ENCODE data around the gene ETNK2. TPM values are rescaled to one million over a fixed set of nuclear protein-coding genes. Genes with fewer than 3 reads are reported as not detected.
"Not testable (repeated sequence)": the region's sequence is repeated elsewhere in the genome, so short reads cannot be mapped to it uniquely, and the experiment has no call there.

The ETNK2 gene
- total RNA-seq, 1 donor from 2014 or later = 13.7 TPM

GRCh38 chr1:204110894-204111633 lies 40.8 kb downstream of the ETNK2 start:
- ATAC-seq = no peak
- intact Hi-C loops (cut with DNase I) = no loop called here
- no peak for DNase-seq (ENCODE audit: low spot score)

- intact Hi-C loops (cut with DNase I) = no loop called here
- ATAC-seq (peak; percentile 40), DNase-seq (ENCODE audit: low spot score) (no peak)
Observed at GRCh38 chr1:204108312-204109141, 43.3 kb downstream of the ETNK2 start.

GRCh38 chr1:204107892-204108291 lies 44.0 kb downstream of the ETNK2 start:
- no peak for DNase-seq (ENCODE audit: low spot score)
- intact Hi-C loops (cut with DNase I) = no loop called here
- ATAC-seq = no peak

GRCh38 chr1:204106825-204107224 lies 45.0 kb downstream of the ETNK2 start:
- no peak for DNase-seq (ENCODE audit: low spot score)
- intact Hi-C loops (cut with DNase I) = no loop called here
- ATAC-seq = no peak

GRCh38 chr1:204105131-204105515 lies 46.7 kb downstream of the ETNK2 start:
- DNase-seq (ENCODE audit: low spot score) = no peak
- intact Hi-C loops (cut with DNase I) = no loop called here
- ATAC-seq = no peak

- ATAC-seq (peak; percentile 7), DNase-seq (ENCODE audit: low spot score) (no peak)
- intact Hi-C loops (cut with DNase I) = no loop called here
Observed at GRCh38 chr1:204104331-204105130, 47.3 kb downstream of the ETNK2 start.

GRCh38 chr1:204103431-204103741 lies 48.5 kb downstream of the ETNK2 start:
- ATAC-seq (peak; percentile 27), DNase-seq (ENCODE audit: low spot score) (no peak)
- intact Hi-C loops (cut with DNase I) = no loop called here

- ATAC-seq (peak; percentile 12), DNase-seq (ENCODE audit: low spot score) (no peak)
Observed at GRCh38 chr1:204102739-204103430, 49.0 kb downstream of the ETNK2 start.

GRCh38 chr1:204102029-204102611 lies 49.7 kb downstream of the ETNK2 start:
- DNase-seq (ENCODE audit: low spot score) (no peak), ATAC-seq (no peak)
- intact Hi-C loops (cut with DNase I) = no loop called here

More at GRCh38 chr1:204102739-204103430, 49.0 kb downstream of the ETNK2 start:
- intact Hi-C loops (cut with DNase I) = no loop called here

GRCh38 chr1:204099754-204100153 lies 52.1 kb downstream of the ETNK2 start:
- DNase-seq (ENCODE audit: low spot score); intact Hi-C loops (cut with DNase I); ATAC-seq: not testable (repeated sequence)

GRCh38 chr1:204098683-204099082 lies 53.2 kb downstream of the ETNK2 start:
- no peak for ATAC-seq
- DNase-seq (ENCODE audit: low spot score) = no peak
- intact Hi-C loops (cut with DNase I) = no loop called here

GRCh38 chr1:204096931-204097330 lies 54.9 kb downstream of the ETNK2 start:
- ATAC-seq (no peak), DNase-seq (ENCODE audit: low spot score) (no peak)
- intact Hi-C loops (cut with DNase I) = no loop called here

- DNase-seq (ENCODE audit: low spot score) (no peak), ATAC-seq (no peak)
- intact Hi-C loops (cut with DNase I) = no loop called here
Observed at GRCh38 chr1:204094856-204095634, 56.8 kb downstream of the ETNK2 start.

GRCh38 chr1:204094313-204094729 lies 57.5 kb downstream of the ETNK2 start:
- no peak for ATAC-seq
- intact Hi-C loops (cut with DNase I) = no loop called here

GRCh38 chr1:204093781-204094180 lies 58.1 kb downstream of the ETNK2 start:
- no peak for ATAC-seq
- intact Hi-C loops (cut with DNase I) = no loop called here

More at GRCh38 chr1:204094313-204094729, 57.5 kb downstream of the ETNK2 start:
- DNase-seq (ENCODE audit: low spot score) = no peak

GRCh38 chr1:204093421-204093717 lies 58.5 kb downstream of the ETNK2 start:
- no peak for ATAC-seq

More at GRCh38 chr1:204093781-204094180, 58.1 kb downstream of the ETNK2 start:
- no peak for DNase-seq (ENCODE audit: low spot score)

GRCh38 chr1:204092632-204093420 lies 59.0 kb downstream of the ETNK2 start:
- ATAC-seq (no peak), DNase-seq (ENCODE audit: low spot score) (no peak)
- intact Hi-C loops (cut with DNase I) = no loop called here

More at GRCh38 chr1:204093421-204093717, 58.5 kb downstream of the ETNK2 start:
- DNase-seq (ENCODE audit: low spot score) = no peak
- intact Hi-C loops (cut with DNase I) = no loop called here
